G401.6 (cell line): ENCODE data around the gene EPS15.

ENCODE experiments used
- FAIRE-seq: peaks from 2 replicates; lab custom pipeline; 2012; peaks lifted over from hg19 to GRCh38; lab: Jason Lieb, UNC

EPS15 gene

DNA sequence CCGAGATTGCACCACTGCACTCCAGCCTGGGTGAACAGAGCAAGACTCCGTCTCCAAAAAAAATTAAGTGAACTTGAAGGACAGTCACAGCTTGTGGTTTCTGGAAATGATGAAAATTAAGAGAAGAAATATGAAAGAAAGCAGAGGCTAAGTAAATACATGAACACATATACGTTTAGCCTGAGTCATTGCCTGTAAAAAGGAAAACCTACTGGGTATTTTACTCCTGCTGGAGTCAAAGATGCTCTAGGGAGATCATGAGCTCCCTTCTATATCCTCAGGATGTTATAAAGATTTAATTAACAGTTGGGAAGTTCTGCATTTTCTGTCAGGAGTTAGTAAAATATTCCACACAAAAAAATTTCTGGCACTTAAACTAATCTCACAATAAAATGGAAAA lies 145.2 kb downstream of the EPS15 start:
- no peak for FAIRE-seq

DNA sequence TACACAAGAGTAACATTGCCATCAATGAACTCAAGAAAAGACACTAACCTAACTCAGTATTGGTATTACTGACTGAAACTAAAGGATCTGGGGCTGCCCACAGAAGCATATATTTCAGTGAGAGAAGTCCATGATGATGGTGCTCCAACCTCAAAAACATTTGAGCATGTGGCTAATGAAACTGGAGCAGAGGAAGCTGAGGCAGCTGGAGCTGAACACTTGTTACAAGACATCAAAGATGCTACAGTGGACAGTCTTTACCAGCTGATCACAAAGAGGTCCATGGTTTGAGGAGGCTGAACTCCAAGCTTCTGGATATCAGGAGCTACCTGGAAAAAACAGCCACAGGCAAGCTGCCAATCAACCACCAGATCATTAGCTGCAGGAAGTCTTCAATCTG lies 146.5 kb downstream of the EPS15 start:
- no peak for FAIRE-seq

GRCh38 chr1:51369171-51369570 lies 149.9 kb downstream of the EPS15 start:
- no peak for FAIRE-seq

DNA sequence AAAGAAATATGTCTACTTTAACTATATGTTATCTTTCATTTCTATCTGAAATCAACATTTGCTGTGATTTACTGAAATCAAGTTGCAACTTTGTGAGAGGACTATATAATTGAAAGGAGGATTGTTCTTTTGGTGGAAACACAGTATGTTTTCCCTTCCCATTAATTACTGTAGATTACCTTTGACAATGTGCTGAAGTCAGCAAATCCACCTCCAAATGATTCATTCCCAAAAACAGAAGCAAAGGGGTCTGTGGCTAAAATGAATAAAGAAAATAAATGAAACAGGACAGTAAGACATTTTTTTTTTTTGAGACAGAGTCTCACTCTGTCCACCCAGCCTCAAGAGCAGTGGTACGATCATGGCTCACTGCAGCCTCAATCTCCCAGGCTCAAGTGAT lies 153.3 kb downstream of the EPS15 start:
- FAIRE-seq: peak; percentile 41

DNA sequence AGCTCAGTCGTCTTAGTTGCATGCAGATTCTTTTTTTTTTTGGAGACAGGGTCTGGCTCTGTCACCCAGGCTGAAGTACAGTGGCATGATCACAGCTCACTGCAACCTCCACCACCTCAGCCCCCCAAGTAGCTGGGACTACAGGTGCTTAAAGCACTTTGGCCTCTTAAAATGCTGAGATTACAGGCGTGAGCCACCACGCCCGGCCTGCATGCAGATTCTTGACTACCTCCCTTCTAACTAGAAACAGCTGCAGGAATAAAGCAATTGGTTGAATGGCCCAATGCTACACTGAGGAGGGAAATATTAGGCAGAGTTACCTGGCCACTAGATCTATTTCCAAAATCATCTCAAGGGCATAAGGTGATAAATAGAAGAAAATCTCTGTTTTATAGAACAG lies 159.2 kb downstream of the EPS15 start:
- no peak for FAIRE-seq

DNA sequence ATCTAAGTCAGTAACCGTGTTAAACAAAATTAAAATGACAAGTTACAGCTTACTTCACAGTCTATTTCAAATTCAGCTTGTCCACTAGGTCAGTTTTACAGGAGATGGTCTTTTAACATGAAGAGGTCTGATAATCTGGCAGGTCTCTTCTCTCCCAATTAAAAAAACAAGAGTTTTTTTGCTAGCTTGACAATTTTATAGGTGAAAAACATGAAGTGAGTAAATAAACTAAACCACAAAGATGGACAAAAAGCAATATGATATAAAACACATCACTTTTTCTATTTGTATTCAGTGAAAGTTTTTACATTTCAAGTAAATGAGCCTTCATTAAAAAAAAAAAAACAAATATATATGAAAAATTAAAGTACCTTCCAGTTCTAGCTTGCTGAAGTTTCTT lies 163.7 kb downstream of the EPS15 start:
- FAIRE-seq: no peak

DNA sequence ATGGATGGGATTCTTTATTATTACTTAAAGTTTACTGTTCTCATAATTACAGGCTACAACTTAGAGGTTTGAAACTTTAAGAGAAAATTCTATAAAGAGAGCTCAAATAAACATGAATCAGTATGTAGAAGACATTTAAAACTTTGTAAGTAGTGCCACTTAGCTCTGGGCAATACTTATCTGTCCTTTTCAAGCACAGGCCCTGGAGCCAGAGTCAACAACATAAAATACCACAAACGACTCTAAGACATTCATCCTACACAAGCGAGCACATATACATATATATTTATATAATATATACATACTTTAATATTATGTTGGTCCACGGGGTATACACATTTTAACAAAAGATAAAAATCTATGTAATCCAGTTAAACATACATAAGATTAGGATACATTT lies 164.7 kb downstream of the EPS15 start:
- FAIRE-seq: peak; percentile 81

DNA sequence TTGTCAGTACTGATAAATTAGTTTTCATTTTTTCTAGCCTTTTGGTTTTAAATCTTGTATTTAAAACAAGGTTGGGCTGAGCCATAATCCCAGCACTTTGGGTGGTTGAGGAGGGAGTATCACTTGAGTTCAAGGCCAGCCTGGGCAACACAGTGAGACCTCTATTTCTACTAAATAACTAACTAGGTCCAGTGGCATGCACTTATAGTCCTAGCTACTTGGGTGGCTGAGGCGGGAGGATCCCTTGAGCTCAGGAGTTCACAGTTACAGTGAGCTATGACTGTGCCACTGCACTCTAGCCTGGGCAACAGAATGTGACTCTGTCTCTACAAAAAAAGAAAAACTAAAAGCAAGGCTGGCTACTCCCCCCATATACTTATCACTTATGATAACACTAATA lies 167.2 kb downstream of the EPS15 start:
- FAIRE-seq: no peak

- FAIRE-seq: no peak
These were observed 169.2 kb downstream of the EPS15 start for GRCh38 chr1:51349862-51350261.

DNA sequence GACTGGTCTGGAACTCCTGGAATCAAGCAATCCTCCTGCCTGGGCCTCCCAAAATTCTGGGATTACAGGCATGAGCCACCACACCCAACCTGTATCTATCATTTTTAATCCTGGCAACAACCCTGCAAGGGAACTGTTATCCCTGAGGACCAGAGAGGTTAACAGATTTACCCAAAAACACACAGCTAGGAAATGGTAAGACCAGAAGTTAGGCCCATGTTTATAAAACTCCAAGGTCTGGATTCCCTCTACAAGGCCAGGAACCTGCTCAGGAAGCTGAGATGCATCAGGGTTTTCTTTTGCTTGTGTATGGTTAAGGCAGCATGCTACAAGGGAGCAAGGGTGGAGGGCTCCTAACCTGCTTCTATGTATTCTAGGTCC lies 170.9 kb downstream of the EPS15 start:
- no peak for FAIRE-seq

- no peak for FAIRE-seq
These were observed 171.5 kb downstream of the EPS15 start for GRCh38 chr1:51347398-51348146.

DNA sequence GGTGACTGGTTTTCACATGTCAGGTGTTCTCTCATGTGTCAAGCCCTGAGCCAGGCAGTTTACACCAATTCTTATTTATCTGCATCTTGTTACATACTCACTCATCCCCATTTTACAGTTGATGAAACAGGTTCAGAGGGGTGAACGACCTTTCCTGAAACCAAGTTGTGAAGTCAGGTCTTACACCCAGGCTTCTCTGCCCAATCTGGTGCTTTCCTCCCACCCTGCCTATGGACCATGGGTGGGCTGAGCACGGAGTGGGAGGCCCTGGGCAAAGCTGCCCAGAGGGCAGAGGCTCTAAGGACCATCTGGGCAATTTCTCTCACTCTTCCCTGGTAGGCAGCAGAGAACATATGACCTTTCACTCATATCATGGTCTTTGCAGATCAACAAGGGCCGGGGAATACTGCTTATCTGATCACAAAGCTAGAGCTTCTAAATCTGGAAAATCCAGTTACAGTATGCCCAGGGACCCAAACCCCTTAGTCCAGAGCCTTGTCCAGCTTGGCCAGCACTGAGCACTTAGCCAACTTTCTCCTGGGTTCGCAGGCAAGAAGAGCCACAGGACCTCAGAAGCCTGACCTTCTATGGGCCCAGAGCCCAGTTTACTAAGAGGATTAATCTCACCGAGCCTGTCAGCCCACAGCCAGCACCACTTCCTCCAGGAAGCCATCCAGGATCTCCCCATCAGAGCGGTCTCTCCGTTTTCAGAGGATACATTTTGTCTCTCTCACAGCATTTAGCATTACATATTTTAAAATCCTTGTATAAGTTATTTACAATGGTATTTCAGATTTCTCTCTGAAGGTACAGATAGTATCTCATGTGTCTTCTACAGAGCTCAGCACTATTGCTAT lies 172.8 kb downstream of the EPS15 start:
- no peak for FAIRE-seq

DNA sequence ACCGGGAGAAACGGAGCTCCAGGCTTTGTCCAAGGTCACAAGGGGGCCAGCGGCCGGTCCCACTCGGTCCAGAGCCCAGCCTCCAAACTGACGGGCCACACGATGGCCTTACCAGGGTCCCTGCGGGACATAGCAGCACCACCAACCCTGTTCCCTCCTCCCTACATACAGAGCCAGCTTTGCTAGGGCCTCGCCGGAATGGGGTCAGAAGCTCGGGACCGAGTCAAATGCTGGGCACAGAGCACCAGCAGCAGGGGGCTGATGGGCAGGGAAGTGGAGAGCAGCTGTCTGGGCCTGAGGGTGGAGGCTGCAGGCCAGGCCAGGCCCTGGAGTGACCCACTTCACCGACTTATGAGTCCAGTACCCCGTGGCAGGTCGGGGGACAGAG lies 173.8 kb downstream of the EPS15 start:
- no peak for FAIRE-seq

DNA sequence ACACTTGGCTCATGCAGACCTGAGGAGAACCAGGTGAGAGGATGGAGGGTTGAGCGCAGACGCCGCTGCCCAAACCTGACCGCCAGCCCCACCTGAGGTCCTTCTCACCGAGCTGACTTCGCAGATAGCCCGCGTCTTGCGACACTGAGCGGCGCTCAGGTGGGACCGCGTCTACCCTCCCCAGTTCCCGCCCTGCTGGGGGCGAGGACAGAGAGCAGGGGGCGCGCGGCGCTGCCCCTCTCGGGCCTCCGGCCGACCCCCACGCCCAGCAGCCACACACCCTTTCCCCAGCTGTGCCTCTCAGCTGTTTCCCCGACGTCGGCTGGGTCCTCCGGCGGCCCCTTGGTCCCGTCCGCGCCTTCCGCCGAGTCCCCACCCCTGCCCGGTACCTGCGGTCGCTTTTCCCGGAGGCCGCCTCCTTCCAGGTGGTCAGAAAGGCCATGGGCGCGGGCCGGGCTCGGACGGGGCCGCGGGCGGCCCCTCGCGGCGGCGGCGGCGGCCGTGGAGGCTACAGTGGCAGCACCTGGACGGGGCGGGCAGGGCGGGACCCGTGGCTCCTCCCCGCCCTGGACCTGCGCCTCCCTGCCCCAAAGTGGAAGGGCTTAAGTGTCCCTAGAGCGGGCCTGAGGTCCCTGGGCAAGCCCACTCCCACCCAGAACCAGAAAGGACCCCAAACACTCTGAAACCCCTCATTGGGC lies 174.3 kb downstream of the EPS15 start:
- no peak for FAIRE-seq

DNA sequence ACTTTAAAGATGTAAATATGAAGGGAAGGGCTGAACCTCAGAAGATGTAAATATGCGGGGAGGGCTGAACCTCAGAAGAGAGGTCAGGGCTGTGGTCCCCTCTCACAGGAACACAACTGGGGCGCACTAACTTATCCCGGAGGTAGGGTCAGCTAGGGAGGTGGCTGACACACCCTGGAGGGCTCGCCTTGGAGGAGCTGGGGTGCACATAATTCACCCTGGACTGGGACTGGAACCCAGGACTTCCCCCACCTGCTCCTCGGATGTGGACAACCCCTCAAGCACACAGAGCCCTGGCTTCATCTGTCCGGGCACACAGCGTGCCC lies 174.8 kb downstream of the EPS15 start:
- FAIRE-seq: no peak

DNA sequence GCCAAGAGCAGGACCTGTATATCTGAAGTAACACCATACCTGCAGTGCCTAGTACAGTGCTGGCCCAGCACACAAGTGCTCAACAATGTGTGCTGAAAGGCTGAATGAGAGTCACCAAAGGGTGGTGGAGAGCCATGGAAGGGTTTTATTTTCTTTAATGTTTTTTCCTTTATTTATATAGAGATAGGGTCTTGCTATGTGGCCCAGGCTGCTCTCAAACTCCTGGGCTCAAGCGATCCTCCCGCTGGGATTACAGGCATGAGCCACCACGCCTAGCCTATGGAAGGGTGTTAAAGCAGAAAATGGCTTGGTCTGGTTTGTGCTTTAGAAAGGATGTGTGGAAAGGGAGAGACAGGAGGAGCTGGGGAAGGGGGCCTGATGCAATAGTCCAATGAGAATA lies 175.4 kb downstream of the EPS15 start:
- no peak for FAIRE-seq

- FAIRE-seq: no peak
These were observed 176.4 kb downstream of the EPS15 start for GRCh38 chr1:51342591-51343206.

DNA sequence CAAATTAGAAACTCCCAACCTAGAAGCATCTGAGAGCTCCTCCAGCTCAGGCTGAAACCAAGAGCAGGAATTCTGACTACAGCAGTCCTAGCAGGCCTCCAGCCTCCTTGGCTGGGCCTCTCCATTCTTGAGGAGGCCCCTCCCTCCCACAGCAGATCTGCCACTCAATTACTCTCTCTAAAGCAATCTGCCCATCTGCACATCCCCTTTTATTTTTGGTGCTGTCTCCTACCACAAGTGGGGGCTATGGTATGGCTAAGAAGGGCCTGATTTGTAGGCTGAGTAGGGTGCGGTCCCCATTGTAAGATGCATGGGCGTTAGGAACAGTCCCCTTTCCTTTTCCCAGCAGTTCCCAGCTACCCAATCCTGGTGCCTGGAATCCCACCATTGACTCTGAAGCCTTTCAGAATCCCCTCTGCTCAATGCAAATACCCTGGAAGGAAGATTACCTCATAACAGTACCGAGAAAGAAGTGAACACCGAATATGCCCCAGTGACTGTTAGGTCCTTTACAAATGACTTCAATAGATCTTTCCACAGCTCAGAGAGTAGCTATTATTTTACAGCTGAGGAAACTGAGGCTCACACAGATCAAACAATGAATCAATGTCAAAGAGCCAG lies 177.1 kb downstream of the EPS15 start:
- no peak for FAIRE-seq

DNA sequence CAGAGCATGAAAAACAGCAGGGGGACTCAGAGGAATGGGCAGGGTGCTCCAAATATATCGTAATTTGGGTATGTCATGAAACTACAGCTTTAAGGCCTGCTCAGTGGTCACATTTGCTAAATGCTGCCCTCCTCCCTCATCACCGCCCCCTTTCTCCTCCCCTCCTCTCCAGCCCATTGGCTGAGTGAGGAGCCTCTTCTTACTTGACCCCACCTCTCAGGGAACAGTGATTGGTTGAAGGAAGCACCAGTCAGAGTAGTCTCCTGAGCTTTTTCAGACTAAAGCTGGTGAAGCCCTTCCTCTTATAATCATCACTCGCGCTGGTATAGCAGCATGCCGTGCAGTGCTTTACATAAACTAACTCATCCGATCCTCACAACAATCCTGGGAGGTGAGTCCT lies 178.7 kb downstream of the EPS15 start:
- no peak for FAIRE-seq

GRCh38 chr1:51336711-51337110 lies 182.4 kb downstream of the EPS15 start:
- FAIRE-seq: no peak

- no peak for FAIRE-seq
These were observed 183.1 kb downstream of the EPS15 start for GRCh38 chr1:51336004-51336403.
